ENCODE data around the gene MIPOL1.

MIPOL1 gene

DNA sequence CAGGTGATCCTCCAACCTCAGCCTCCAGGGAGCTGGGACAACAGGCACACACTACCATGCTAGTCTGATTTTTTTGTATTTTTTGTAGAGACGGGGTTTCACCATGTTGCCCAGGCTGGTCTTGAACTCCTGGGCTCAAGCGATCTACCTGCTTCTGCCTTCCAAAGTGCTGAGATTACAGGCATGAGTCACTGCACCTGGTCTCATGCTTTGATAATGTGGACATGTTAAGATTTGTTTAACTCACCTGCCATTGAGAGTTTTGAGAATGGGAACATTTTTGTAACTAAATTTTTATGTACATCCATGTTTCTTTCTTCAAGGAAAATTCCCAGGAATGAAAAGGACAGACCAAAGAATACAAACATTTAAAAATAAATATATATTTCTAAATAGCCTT is 121.2 kb downstream of the MIPOL1 start:
- Histone ChIP-seq H3K18ac (ENCODE audit: low read length) (no peak overlapping the region), H3K36me3 (replicated peaks in 1 of 2; ENCODE audit: control insufficient read depth in 2 of 2, insufficient read depth in 2 of 2, low read length in 2 of 2) (no peaks in the 10 kb centered on the region), H3K4ac (ENCODE audit: low read length) (no peak overlapping the region), H2BK5ac (ENCODE audit: low read length) (no peak overlapping the region), H4K91ac (ENCODE audit: low read depth, low read length, poor library complexity) (no peak overlapping the region), H4K8ac (ENCODE audit: low read depth, low read length) (no peak overlapping the region), H3K4me3 (ENCODE audit: low read length in 2 of 2) (no peak overlapping the region), H3K9me3 (replicated peaks in 1 of 2; ENCODE audit: control insufficient read depth in 2 of 2, insufficient read depth in 1 of 2, low read depth in 1 of 2, low read length in 2 of 2) (no peaks in the 10 kb centered on the region), H2BK120ac (ENCODE audit: low read depth, low read length) (no peak overlapping the region), H3K27ac (replicated peaks; ENCODE audit: low read length) (no peak overlapping the region), H3K23ac (ENCODE audit: low read depth, low read length, poor library complexity) (no peak overlapping the region), H3K27me3 (ENCODE audit: control insufficient read depth in 3 of 3, insufficient read depth in 3 of 3, low read depth in 1 of 3, low read length in 3 of 3) (no peaks in the 10 kb centered on the region), H2BK15ac (ENCODE audit: low read length) (no peak overlapping the region), H3K9ac (ENCODE audit: low read depth, low read length, poor library complexity) (no peak overlapping the region), H3K4me1 (ENCODE audit: control insufficient read depth in 2 of 2, insufficient read depth in 1 of 2, low read depth in 1 of 2, low read length in 2 of 2) (no peaks in the 10 kb centered on the region), H2BK12ac (ENCODE audit: low read length) (no peak overlapping the region), H2AFZ (ENCODE audit: low read length) (no peak overlapping the region), H2AK5ac (ENCODE audit: low read depth, low read length) (no peak overlapping the region), H3K79me1 (ENCODE audit: low read depth, low read length) (no peaks in the 10 kb centered on the region), H3K14ac (ENCODE audit: low read length) (no peak overlapping the region), H3K4me2 (ENCODE audit: insufficient read depth, low read length, poor library complexity, severe bottlenecking) (no peak overlapping the region)
- DNase-seq (ENCODE audit: low spot score), result no peak
- no CpG with 5 or more reads among the region's 2 CpGs for WGBS, 2 donors (ENCODE audit: extremely low coverage in 2 of 2, insufficient read length in 2 of 2, insufficient replicate concordance in 1 of 2)

DNA sequence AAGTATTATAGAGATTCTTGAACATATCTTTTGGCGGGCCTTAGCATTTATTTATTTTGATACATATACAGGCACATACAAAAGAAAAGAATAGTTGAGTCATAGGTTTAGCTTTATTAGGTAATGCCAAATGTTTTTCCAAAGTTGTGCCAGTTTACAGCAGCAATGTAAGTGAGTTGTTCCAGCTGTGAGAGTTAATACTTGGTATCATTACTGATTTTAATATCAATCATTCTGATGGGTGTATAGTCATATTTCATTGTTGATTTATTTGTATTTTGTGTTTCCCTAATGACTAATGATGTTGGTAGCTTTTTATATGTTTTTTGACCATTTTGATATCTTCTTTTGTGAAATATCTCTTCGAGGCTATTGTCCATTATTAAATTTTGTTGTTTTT is 122.4 kb downstream of the MIPOL1 start:
- Histone ChIP-seq H3K14ac (ENCODE audit: low read length) (no peak overlapping the region), H2BK5ac (ENCODE audit: low read length) (no peak overlapping the region), H3K4me3 (ENCODE audit: low read length in 2 of 2) (no peak overlapping the region), H2AFZ (ENCODE audit: low read length) (no peak overlapping the region), H3K18ac (ENCODE audit: low read length) (no peak overlapping the region), H3K4me1 (ENCODE audit: control insufficient read depth in 2 of 2, insufficient read depth in 1 of 2, low read depth in 1 of 2, low read length in 2 of 2) (no peaks in the 10 kb centered on the region), H3K9ac (ENCODE audit: low read depth, low read length, poor library complexity) (no peak overlapping the region), H3K79me1 (ENCODE audit: low read depth, low read length) (no peaks in the 10 kb centered on the region), H2BK120ac (ENCODE audit: low read depth, low read length) (no peak overlapping the region), H3K27me3 (ENCODE audit: control insufficient read depth in 3 of 3, insufficient read depth in 3 of 3, low read depth in 1 of 3, low read length in 3 of 3) (no peaks in the 10 kb centered on the region), H2BK15ac (ENCODE audit: low read length) (no peak overlapping the region), H2BK12ac (ENCODE audit: low read length) (no peak overlapping the region), H4K91ac (ENCODE audit: low read depth, low read length, poor library complexity) (no peak overlapping the region), H3K27ac (replicated peaks; ENCODE audit: low read length) (no peak overlapping the region), H2AK5ac (ENCODE audit: low read depth, low read length) (no peak overlapping the region), H3K4ac (ENCODE audit: low read length) (no peak overlapping the region), H3K23ac (ENCODE audit: low read depth, low read length, poor library complexity) (no peak overlapping the region), H3K4me2 (ENCODE audit: insufficient read depth, low read length, poor library complexity, severe bottlenecking) (no peak overlapping the region), H4K8ac (ENCODE audit: low read depth, low read length) (no peak overlapping the region), H3K9me3 (replicated peaks in 1 of 2; ENCODE audit: control insufficient read depth in 2 of 2, insufficient read depth in 1 of 2, low read depth in 1 of 2, low read length in 2 of 2) (no peaks in the 10 kb centered on the region), H3K36me3 (replicated peaks in 1 of 2; ENCODE audit: control insufficient read depth in 2 of 2, insufficient read depth in 2 of 2, low read length in 2 of 2) (no peaks in the 10 kb centered on the region)
- no CpG with 5 or more reads among the region's 2 CpGs for whole genome bisulfite sequencing, 2 donors (ENCODE audit: extremely low coverage in 2 of 2, insufficient read length in 2 of 2, insufficient replicate concordance in 1 of 2)
- no peak for DNase-seq (ENCODE audit: low spot score)

GRCh38 chr14:37325332-37325731 is 127.6 kb downstream of the MIPOL1 start:
- Histone ChIP-seq H3K23ac (ENCODE audit: low read depth, low read length, poor library complexity) (no peak overlapping the region), H3K9ac (ENCODE audit: low read depth, low read length, poor library complexity) (no peak overlapping the region), H3K4me1 (ENCODE audit: control insufficient read depth in 2 of 2, insufficient read depth in 1 of 2, low read depth in 1 of 2, low read length in 2 of 2) (no peaks in the 10 kb centered on the region), H3K27me3 (ENCODE audit: control insufficient read depth in 3 of 3, insufficient read depth in 3 of 3, low read depth in 1 of 3, low read length in 3 of 3) (no peaks in the 10 kb centered on the region), H3K4me3 (ENCODE audit: low read length in 2 of 2) (no peak overlapping the region), H3K9me3 (replicated peaks in 1 of 2; ENCODE audit: control insufficient read depth in 2 of 2, insufficient read depth in 1 of 2, low read depth in 1 of 2, low read length in 2 of 2) (peaks cover 0 to under 1% of the 10 kb centered on the region in 2 donors), H2BK5ac (ENCODE audit: low read length) (no peak overlapping the region), H3K4ac (ENCODE audit: low read length) (no peak overlapping the region), H2BK120ac (ENCODE audit: low read depth, low read length) (no peak overlapping the region), H2AFZ (ENCODE audit: low read length) (no peak overlapping the region), H3K18ac (ENCODE audit: low read length) (no peak overlapping the region), H2BK15ac (ENCODE audit: low read length) (no peak overlapping the region), H3K36me3 (replicated peaks in 1 of 2; ENCODE audit: control insufficient read depth in 2 of 2, insufficient read depth in 2 of 2, low read length in 2 of 2) (no peaks in the 10 kb centered on the region), H3K79me1 (ENCODE audit: low read depth, low read length) (no peaks in the 10 kb centered on the region), H3K27ac (replicated peaks; ENCODE audit: low read length) (no peak overlapping the region), H2AK5ac (ENCODE audit: low read depth, low read length) (no peak overlapping the region), H3K4me2 (ENCODE audit: insufficient read depth, low read length, poor library complexity, severe bottlenecking) (no peak overlapping the region), H2BK12ac (ENCODE audit: low read length) (no peak overlapping the region), H4K8ac (ENCODE audit: low read depth, low read length) (no peak overlapping the region), H4K91ac (ENCODE audit: low read depth, low read length, poor library complexity) (no peak overlapping the region), H3K14ac (ENCODE audit: low read length) (no peak overlapping the region)
- DNase-seq (ENCODE audit: low spot score), result no peak

- H3K79me1 ChIP-seq (ENCODE audit: low read depth, low read length), result no peaks in the 10 kb centered on the region
- no peak overlapping the region for H2BK120ac ChIP-seq (ENCODE audit: low read depth, low read length)
- H4K91ac ChIP-seq (ENCODE audit: low read depth, low read length, poor library complexity), result no peak overlapping the region
- H3K14ac ChIP-seq (ENCODE audit: low read length), result peak overlapping the region; percentile 63
- peak overlapping the region; percentile 70 for H3K18ac ChIP-seq (ENCODE audit: low read length)
- no peaks in the 10 kb centered on the region for H3K4me1 ChIP-seq (ENCODE audit: control insufficient read depth in 2 of 2, insufficient read depth in 1 of 2, low read depth in 1 of 2, low read length in 2 of 2)
- no peak overlapping the region for H4K8ac ChIP-seq (ENCODE audit: low read depth, low read length)
- no peaks in the 10 kb centered on the region for H3K36me3 ChIP-seq (replicated peaks in 1 of 2; ENCODE audit: control insufficient read depth in 2 of 2, insufficient read depth in 2 of 2, low read length in 2 of 2)
- no peak overlapping the region for H2BK5ac ChIP-seq (ENCODE audit: low read length)
- no peak overlapping the region for H2AFZ ChIP-seq (ENCODE audit: low read length)
- no CpG with 5 or more reads among the region's 1 CpG for WGBS, 2 donors (ENCODE audit: extremely low coverage in 2 of 2, insufficient read length in 2 of 2, insufficient replicate concordance in 1 of 2)
- H3K27me3 ChIP-seq (ENCODE audit: control insufficient read depth in 3 of 3, insufficient read depth in 3 of 3, low read depth in 1 of 3, low read length in 3 of 3), result no peaks in the 10 kb centered on the region
- H3K9ac ChIP-seq (ENCODE audit: low read depth, low read length, poor library complexity), result no peak overlapping the region
- H3K4ac ChIP-seq (ENCODE audit: low read length), result no peak overlapping the region
- DNase-seq (ENCODE audit: low spot score), result no peak
- H3K23ac ChIP-seq (ENCODE audit: low read depth, low read length, poor library complexity), result no peak overlapping the region
- H2BK12ac ChIP-seq (ENCODE audit: low read length), result no peak overlapping the region
- H3K27ac ChIP-seq (replicated peaks; ENCODE audit: low read length), result no peak overlapping the region
- no peak overlapping the region for H3K4me2 ChIP-seq (ENCODE audit: insufficient read depth, low read length, poor library complexity, severe bottlenecking)
- H3K4me3 ChIP-seq (ENCODE audit: low read length in 2 of 2), result no peak overlapping the region
- H3K9me3 ChIP-seq (replicated peaks in 1 of 2; ENCODE audit: control insufficient read depth in 2 of 2, insufficient read depth in 1 of 2, low read depth in 1 of 2, low read length in 2 of 2), result peaks cover 0 to 8% of the 10 kb centered on the region in 2 donors
- no peak overlapping the region for H2BK15ac ChIP-seq (ENCODE audit: low read length)
- no peak overlapping the region for H2AK5ac ChIP-seq (ENCODE audit: low read depth, low read length)
Observed at GRCh38 chr14:37326434-37326833, 128.7 kb downstream of the MIPOL1 start.
